Motor neuron (in vitro differentiated cells): ENCODE results near the gene RPS23. TPM values are rescaled to one million over a fixed set of nuclear protein-coding genes. Genes with fewer than 3 reads are reported as not detected.
A peak's percentile ranks its signal among the peaks of the same experiment; 100 is the strongest.

Experiments
- ATAC-seq, 8 experiments: fragments of 200-7000 bp; cut with Tn5 transposase; replicated peaks in 6 of 8; 2 replicates each; pipeline ENCODE4 v1.8.0; 2021; ENCODE audit warnings: mild to moderate bottlenecking in 8 of 8, moderate library complexity in 8 of 8
- H3K27ac ChIP-seq, 2 donors: fragments of 250-450 bp; sonication (Bioruptor Pico); 2 replicates each; pipeline ENCODE4 v1.9.0; 2021; ENCODE audit warnings: antibody characterized with exemption in 2 of 2, mild to moderate bottlenecking in 2 of 2, moderate library complexity in 1 of 2
- H3K4me1 ChIP-seq, 2 donors: fragments of 250-450 bp; sonication (Bioruptor Pico); replicated peaks in 1 of 2; 2 replicates each; pipeline ENCODE4 v1.6.1; 2021; ENCODE audit warnings: antibody characterized with exemption in 2 of 2, mild to moderate bottlenecking in 2 of 2, moderate library complexity in 1 of 2
- H3K4me3 ChIP-seq, 5 donors: fragments of 250-450 bp; sonication (Bioruptor Pico); 2 replicates each; pipeline ENCODE4 v1.9.0; 2021; ENCODE audit warnings: antibody characterized with exemption in 5 of 5, mild to moderate bottlenecking in 5 of 5, moderate library complexity in 4 of 5
- WGBS, 10 experiments: fragments of 450-650 bp; shearing (Covaris generic); methylation state at CpG; one replicate each; pipeline ENCODE4 v1.0.0; 2022; 5-methylcytosine and 5-hydroxymethylcytosine counted together
- in situ Hi-C, 9 experiments: fragments of 400-800 bp; cut with MboI; loops; one replicate each; pipeline ENCODE4 v1.15.0; 2021; ENCODE audit warnings: low sequenced_read_pairs in 9 of 9, low pct_unique_long_range_greater_than_20kb in 2 of 9; ENCODE audit not compliant: unreplicated experiment in 9 of 9
- total RNA-seq, 8 experiments: library from RNA; unstranded; fragments of 300-600 nt; gene quantifications; 2 replicates each; pipeline versions ENCODE4 v1.2.3 to v1.2.4, GENCODE V29; 2022

The RPS23 gene
- 1,000 to 10,000 TPM; 2,266 to 4,679 (median 3,219) TPM for total RNA-seq

- in situ Hi-C loops: no loop called here
- peak; percentile 88 to 99 (median 96) for ATAC-seq
- peak within 1 kb of the TSS; percentile 47 to 55 (median 50) for H3K4me3 ChIP-seq
- peak within 1 kb of the TSS; percentile 97 for H3K27ac ChIP-seq
- H3K4me1 ChIP-seq: peaks cover 7 to 11% of the 10 kb centered on the region in 2 donors
- 0 to 7% (median 0%) methylated on average over 1 to 25 of the region's 60 CpGs; no CpG with 5 or more reads in 2 of the 10 experiments for WGBS, 10 experiments
Measured at GRCh38 chr5:82277987-82278710, at the start of gene RPS23. Gene RPS23, minus strand, starts transcription at chr5:82278354. Its CDS starts 31 bp downstream, at chr5:82278323.

GRCh38 chr5:82327941-82328340, 49.8 kb upstream of the RPS23 start:
- in situ Hi-C loops: loop anchor here in 2 of 9 experiments (25.0 kb wide), 2 partner anchors 309 to 1234 kb away; no protein-coding TSS in a partner anchor
- ATAC-seq: no peak
- no peak overlapping the region for H3K27ac ChIP-seq
- H3K4me1 ChIP-seq: no peaks in the 10 kb centered on the region
- no peak overlapping the region for H3K4me3 ChIP-seq

DNA sequence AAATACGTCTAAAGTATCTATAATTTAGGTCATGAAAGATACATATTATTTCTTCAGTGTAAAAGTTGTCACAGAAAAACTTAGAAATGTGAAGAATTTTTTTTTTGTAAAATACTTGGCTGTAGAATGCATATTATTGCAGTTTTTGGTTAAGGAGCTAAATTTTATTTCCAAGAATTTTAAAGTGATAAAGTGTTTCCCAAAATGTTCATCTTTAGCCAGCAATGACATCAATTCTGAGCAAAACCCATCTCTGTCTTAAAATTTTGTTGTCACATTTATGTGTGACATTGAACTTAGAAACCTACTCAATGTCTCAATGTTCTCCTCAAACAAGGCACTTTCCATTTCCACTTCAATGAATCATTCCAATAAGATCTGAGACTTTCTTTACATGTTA, 47.8 kb upstream of the RPS23 start:
- WGBS, 10 experiments: 7 to 100% (median 78%) methylated on average over 1 of the region's 1 CpG; no CpG with 5 or more reads in 3 of the 10 experiments
- Histone ChIP-seq H3K4me1 (no peaks in the 10 kb centered on the region), H3K27ac (no peak overlapping the region), H3K4me3 (no peak overlapping the region)
- in situ Hi-C loops: loop anchor here in 2 of 9 experiments (25.0 kb wide), 2 partner anchors 311 to 1236 kb away; no protein-coding TSS in a partner anchor
- no peak for ATAC-seq

DNA sequence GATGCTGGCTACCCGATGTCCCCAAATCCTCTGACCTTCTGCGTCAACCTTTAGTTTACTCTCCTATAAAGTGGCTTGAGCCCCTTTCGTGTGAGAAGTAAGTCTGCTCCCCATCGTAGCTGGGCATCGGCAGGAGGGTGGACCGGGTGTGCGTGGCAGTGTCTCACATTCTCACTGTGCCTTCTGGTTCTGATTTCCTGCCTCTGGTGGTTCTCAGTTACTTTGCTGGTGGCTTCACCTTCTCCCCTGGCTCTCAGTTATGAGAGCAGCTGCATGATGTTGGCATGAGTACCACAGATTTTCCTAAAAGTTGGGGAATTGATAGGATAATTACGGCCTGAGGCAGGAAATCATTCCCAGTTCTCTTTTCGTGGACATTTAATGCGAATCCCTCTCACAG, 47.0 kb upstream of the RPS23 start:
- Histone ChIP-seq H3K27ac (no peak overlapping the region), H3K4me1 (no peaks in the 10 kb centered on the region), H3K4me3 (no peak overlapping the region)
- in situ Hi-C loops: loop anchor here in 2 of 9 experiments (25.0 kb wide), 2 partner anchors 312 to 1237 kb away; no protein-coding TSS in a partner anchor
- ATAC-seq: no peak
- 25 to 100% (median 80%) methylated on average over 1 to 10 of the region's 10 CpGs for WGBS, 10 experiments

GRCh38 chr5:82320966-82321365, 42.8 kb upstream of the RPS23 start:
- in situ Hi-C loops: no loop called here
- Histone ChIP-seq H3K4me1 (no peaks in the 10 kb centered on the region), H3K4me3 (no peak overlapping the region), H3K27ac (no peak overlapping the region)
- WGBS, 10 experiments: 17 to 83% (median 50%) methylated on average over 1 to 2 of the region's 2 CpGs; no CpG with 5 or more reads in 3 of the 10 experiments
- ATAC-seq: peak in 3 of 8 experiments; percentile 18 to 83 (median 76)

GRCh38 chr5:82319651-82320376, 41.7 kb upstream of the RPS23 start:
- Histone ChIP-seq H3K4me1 (no peaks in the 10 kb centered on the region), H3K4me3 (no peak overlapping the region), H3K27ac (no peak overlapping the region)
- 52 to 87% (median 75%) methylated on average over 2 to 4 of the region's 5 CpGs; no CpG with 5 or more reads in 3 of the 10 experiments for WGBS, 10 experiments
- no peak for ATAC-seq
- in situ Hi-C loops: no loop called here

DNA sequence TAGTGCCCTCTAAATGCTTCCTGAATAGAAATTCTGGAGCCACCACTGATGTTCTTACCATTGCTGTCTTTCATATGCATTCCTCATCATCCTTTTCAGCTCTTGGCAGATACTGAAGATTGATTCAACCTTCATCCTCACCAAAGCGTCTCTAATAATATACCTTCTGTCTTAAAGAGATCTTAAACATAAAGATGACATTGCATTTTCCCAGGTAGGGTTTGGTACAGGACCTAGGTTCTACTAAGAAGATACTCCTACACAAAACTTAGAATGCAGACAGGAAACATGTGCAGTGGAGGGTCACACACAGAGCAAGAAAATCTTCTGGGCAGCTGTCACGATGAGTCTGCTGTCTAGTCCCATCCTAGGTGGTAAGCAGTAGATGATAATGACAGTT, 41.0 kb upstream of the RPS23 start:
- in situ Hi-C loops: no loop called here
- 67 to 100% (median 83%) methylated on average over 1 to 2 of the region's 2 CpGs; no CpG with 5 or more reads in 3 of the 10 experiments for WGBS, 10 experiments

DNA sequence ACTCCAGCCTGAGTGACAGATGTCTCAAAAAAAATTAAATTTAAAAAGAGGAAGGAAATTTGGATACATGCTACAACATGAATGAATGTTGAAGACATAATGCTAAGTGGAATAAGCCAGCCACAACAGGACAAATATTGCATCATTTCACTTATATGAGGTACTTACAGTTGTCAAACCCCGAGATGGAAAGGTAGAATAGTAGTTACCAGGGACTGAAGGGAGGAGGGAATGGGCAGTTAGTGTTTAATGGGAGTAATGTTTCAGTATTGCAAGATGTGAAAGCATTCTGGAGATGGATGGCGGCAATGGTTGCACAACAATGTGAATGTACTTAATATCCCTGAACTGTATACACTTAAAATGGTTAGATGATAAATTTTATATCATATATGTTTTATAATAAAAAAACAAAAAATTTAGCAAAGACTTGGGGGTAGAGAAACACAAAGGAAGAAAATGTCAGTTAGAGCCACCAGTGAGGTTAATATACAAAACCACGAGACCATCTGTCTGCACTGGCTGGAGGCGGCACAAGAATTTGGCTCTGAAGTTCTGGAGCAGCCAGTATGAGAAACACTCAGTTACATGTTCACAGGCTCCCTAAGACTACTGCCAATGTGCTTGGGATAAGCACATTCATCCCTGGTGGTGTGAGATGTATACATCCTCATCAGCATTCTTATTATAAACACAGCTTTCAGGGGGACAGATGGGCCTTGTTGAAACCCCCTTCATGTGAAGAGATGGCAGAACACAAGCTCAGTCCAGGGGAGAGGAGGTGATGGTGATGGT, 37.0 kb upstream of the RPS23 start:
- no peak for ATAC-seq
- H3K4me1 ChIP-seq: no peaks in the 10 kb centered on the region
- in situ Hi-C loops: no loop called here
- 40 to 100% (median 78%) methylated on average over 1 to 3 of the region's 4 CpGs; no CpG with 5 or more reads in 1 of the 10 experiments for WGBS, 10 experiments
- H3K27ac ChIP-seq: no peak overlapping the region
- no peak overlapping the region for H3K4me3 ChIP-seq

More for the DNA sequence above, 41.0 kb upstream of the RPS23 start:
- Histone ChIP-seq H3K4me3 (no peak overlapping the region), H3K4me1 (no peaks in the 10 kb centered on the region), H3K27ac (no peak overlapping the region)
- no peak for ATAC-seq

GRCh38 chr5:82313016-82313415, 34.9 kb upstream of the RPS23 start:
- Histone ChIP-seq H3K4me3 (no peak overlapping the region), H3K4me1 (no peaks in the 10 kb centered on the region), H3K27ac (no peak overlapping the region)
- ATAC-seq: peak in 2 of 8 experiments; percentile 21 to 29
- in situ Hi-C loops: no loop called here
- 40 to 100% (median 83%) methylated on average over 2 to 5 of the region's 5 CpGs; no CpG with 5 or more reads in 4 of the 10 experiments for WGBS, 10 experiments

DNA sequence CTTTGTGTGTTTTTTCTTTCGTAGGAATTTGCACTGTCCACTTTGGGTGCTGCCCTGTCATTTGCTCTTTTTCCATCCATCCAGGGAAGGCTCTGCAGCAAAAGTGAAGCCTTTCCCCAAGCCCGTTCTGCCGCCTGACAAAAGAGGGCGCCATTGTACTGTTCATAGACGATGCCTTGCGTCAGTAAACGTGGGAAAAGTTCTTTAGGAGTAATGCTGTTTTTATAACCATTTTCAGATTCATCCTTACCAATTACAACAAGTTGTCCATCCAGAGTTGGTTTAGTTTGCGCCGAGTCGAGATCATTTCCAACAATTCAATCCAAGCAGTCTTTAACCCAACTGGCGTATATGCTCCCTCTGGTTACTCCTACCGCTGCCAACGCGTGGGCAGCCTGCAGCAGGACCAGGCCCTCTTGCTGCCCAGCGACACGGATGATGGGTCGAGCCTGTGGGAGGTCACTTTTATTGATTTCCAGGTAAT, 34.3 kb upstream of the RPS23 start:
- no peaks in the 10 kb centered on the region for H3K4me1 ChIP-seq
- in situ Hi-C loops: no loop called here
- H3K27ac ChIP-seq: no peak overlapping the region
- 0 to 83% (median 33%) methylated on average over 1 to 14 of the region's 17 CpGs for WGBS, 10 experiments
- ATAC-seq: peak in 7 of 8 experiments; percentile 46 to 92 (median 71)
- no peak overlapping the region for H3K4me3 ChIP-seq

DNA sequence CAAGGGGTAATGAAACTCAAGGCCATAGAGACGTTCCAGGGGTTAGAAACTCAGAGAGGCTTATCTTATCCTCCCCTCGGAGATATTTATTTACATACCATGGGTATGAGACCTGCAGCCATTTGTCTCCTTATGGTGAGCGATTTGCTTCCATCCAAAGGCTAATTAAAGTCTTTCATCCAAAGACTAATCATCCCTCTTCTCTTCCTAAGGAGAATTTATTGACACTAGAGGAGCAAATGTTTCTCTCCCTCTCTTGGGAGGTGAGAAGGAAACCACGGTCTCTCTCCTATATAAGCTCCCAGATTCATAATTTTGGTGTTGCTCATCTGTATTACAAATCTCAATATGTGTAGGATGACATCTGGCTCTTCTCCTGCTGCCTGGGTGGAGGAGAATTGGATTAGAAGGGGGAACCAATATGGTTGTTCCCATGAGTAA, 31.0 kb upstream of the RPS23 start:
- ATAC-seq: no peak
- in situ Hi-C loops: no loop called here
- 33 to 100% (median 84%) methylated on average over 2 to 4 of the region's 4 CpGs; no CpG with 5 or more reads in 1 of the 10 experiments for WGBS, 10 experiments
- Histone ChIP-seq H3K4me3 (no peak overlapping the region), H3K27ac (no peak overlapping the region), H3K4me1 (no peaks in the 10 kb centered on the region)

- Histone ChIP-seq H3K4me1 (no peaks in the 10 kb centered on the region), H3K4me3 (no peak overlapping the region), H3K27ac (no peak overlapping the region)
- in situ Hi-C loops: no loop called here
- WGBS, 10 experiments: 67 to 100% (median 88%) methylated on average over 1 of the region's 1 CpG; no CpG with 5 or more reads in 5 of the 10 experiments
- no peak for ATAC-seq
Measured at GRCh38 chr5:82308416-82308815, 30.3 kb upstream of the RPS23 start.
